Activated CD8-positive, alpha-beta memory T cell treated with anti-CD3 and anti-CD28 coated beads for 4 hours (primary cell): ENCODE measurements around the gene PNKD.

Source experiments
- DNase-seq, 2 donors: peaks; one replicate each; pipeline ENCODE4 v3.0.0-alpha.2; 2020; ENCODE audit warnings: low read depth in 2 of 2

Gene PNKD

DNA sequence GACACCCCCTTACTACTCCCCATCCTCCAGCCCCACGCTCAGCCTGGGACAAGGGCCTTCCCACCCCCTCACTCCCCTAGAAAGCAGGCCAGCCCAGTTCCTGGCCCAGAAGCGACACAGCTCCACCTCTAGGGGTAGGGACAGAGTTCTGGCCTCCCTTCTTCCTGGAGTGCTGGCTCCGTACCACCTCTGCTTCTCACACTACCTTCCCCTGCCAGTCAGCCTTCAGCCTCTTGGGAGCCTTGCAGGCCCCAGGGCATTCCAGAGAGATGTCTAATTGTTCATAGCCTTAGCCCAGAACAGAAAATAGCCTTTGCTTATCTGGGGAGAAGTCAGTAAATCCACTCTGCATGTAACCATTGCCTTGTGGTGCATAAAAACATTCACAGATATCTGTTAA lies 73.3 kb downstream of the PNKD start:
- DNase-seq, result no peak

DNA sequence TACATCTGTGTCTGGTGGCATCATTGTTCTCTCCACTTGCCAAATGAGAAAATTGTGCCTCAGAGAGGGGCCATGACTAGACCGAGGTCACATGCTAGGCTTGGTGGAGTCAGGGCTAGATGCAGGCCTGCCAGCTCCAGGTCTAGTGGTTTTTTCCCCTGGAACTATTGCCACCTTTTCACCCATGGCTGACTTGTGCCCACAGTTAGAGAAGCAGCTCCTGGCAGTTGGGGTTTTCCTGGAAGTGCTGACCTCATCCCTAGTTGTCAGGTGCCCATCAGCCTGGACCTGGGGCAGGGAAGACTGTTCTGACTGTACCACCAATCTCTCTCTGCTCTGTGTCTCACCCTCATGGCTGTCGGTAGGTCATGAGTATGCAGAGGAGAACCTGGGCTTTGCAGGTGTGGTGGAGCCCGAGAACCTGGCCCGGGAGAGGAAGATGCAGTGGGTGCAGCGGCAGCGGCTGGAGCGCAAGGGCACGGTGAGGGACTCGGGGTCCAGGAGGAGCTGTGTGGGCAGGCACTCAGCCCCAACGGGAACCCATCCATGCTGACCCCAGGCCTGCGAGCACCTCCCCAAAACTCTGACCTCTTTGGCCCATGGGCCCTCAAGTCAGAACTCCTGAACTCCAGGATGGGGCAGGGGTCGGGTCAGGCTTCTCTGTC lies 73.9 kb downstream of the PNKD start:
- no peak for DNase-seq

DNA sequence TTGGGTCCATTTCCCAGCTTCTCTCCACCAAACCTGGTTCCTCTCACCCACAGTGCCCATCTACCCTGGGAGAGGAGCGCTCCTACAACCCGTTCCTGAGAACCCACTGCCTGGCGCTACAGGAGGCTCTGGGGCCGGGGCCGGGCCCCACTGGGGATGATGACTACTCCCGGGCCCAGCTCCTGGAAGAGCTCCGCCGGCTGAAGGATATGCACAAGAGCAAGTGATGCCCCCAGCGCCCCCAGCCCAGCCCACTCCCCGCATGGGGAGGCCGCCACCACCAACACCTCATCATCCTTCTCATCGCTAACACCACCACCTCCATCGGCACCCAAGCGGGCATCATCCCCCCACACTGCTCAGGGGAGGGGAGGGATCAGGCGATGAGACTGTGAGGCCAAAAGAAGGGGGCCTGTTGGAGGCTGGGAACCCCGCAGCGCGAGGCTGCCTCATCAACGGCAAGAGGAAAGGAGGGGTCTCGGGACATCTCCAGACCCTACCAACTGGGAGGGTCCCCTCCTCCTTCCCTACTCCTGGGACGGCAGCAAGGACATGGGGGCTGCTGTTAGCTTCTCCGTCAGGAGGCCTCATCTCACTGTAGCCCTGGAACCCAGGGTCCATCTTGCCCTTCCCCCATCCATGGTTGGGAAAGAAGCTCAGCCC lies 74.6 kb downstream of the PNKD start:
- DNase-seq, result no peak

- no peak for DNase-seq
These were observed 75.3 kb downstream of the PNKD start for GRCh38 chr2:218345491-218346236.

DNA sequence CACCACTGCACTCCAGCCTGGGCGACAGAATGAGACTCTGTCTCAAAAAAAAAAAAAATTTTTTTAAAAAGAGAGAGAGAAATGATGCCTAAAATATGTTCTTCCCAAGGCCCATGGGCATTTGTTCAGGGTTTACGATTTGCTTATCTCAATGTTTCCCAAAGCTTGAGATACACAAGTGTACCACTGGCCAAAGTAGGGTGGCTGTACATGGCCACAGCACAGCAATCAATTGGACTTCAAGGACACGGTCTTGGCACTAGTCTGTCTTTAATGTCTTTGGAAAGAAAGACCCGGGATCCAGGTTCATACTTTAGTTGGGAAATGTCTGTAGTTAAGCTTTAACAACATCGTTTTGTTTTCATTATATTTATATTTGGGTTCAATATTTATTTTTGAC lies 76.9 kb downstream of the PNKD start:
- no peak for DNase-seq

- no peak for DNase-seq
These were observed 83.7 kb downstream of the PNKD start for GRCh38 chr2:218354045-218354444.

DNA sequence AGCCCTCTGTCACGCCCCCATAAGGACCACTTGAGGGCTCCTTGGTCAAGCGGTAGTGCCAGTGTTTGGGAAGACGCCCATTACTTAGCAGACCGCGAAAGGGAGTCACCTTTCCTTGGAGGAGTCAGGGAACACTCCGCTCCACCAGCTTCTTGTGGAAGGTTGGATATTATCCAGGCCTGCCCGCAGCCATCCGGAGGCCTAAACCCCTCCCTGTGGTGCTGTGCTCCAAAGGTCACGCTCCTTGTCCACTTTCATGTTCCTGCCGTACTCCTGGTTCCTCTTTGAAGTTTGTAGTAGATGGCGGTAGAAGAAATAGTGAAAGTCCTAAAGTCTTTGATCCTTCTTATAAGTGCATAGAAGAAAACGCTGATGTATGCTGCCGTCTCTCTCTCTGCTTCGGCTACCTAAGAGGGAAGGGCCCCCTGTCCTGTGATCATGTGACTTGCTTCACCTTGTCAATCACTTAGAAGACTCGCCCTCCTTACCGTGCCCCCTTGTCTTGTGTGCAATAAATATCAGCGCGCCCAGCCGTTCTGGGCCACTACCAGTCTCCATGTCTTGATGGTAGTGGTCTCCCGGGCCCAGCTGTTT lies 84.6 kb downstream of the PNKD start:
- DNase-seq, result no peak

DNA sequence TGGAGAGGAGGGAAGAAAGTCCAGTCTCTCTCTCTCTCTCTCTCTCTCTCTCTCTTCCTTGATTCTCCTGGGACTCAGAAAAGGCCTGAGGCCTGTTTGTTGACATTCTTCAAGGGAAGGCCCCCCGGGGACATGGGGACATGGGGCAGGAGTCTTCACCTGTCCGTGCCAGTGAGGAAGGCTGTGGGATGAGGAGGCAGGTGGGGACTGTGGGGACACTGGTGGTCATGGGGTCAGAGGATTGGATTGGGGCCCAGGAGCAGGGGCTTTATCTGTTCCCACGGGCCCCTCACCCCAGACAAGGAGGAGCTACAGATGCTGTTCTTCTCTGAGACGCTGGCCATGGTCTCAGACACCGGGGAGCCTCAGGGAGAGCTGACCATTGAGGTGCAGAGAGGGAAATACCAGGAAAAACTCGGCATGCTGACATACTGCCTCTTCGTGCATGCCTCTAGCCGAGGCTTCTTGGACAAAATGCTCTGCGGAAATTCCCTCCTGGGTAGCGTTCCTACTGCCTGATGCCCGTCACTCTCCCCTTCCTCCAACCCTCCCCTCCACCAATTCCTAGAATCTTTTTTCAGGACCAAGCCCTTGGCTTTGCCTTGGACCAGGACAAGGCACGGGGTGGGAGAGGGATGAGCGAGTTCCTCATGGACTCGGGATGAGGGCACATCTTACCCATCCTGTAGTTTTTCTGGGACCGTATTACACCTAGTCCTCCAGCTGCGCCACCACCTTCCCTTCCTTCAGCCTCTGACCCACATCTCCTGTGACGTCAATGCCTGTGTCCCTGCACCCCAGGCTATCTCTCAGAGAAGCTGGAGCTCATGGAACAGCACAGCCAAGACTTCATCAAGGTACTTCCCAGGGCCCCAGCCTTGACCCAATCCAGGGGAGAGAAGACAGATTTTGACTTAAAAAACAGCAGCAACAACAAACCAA lies 87.2 kb downstream of the PNKD start:
- no peak for DNase-seq

DNA sequence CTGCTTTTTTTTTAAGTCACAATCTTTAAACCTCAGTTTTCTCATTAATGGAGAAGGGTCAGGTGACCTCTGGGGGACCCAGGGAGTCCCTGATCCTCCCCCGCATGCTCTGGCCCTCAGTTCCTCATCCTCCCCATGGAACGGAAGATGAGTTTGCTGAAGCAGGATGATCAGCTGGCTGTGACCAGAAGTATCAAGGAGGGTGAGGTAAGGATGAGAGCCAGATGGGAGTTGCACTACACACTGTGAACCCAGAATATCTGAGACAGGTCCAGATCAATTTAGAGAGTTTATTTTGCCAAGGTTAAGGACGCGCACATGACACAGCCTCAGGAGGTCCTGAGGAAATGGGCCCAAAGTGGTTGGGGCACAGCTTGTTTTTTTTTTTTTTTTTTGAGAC lies 90.1 kb downstream of the PNKD start:
- no peak for DNase-seq

GRCh38 chr2:218362606-218363005 lies 92.3 kb downstream of the PNKD start:
- no peak for DNase-seq

DNA sequence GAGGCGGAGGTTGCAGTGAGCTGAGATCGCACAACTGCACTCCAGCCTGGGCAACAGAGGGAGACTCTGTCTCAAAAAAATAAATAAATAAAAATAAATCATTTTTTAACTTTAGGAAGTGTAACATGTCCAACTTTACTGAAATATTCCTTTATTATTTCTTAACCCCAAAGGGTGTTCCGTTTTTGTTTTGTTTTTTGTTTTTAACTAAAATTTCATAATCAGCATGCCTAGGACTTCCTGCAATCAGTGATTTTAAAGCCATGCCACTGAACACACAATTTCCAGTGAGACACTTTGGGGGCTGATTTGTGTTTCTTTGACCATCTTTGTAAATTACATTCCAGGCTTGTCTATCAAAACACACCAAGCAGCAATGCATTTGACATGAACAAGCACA lies 93.4 kb downstream of the PNKD start:
- no peak for DNase-seq

- DNase-seq, result no peak
These were observed 93.9 kb downstream of the PNKD start for GRCh38 chr2:218364196-218364595.

DNA sequence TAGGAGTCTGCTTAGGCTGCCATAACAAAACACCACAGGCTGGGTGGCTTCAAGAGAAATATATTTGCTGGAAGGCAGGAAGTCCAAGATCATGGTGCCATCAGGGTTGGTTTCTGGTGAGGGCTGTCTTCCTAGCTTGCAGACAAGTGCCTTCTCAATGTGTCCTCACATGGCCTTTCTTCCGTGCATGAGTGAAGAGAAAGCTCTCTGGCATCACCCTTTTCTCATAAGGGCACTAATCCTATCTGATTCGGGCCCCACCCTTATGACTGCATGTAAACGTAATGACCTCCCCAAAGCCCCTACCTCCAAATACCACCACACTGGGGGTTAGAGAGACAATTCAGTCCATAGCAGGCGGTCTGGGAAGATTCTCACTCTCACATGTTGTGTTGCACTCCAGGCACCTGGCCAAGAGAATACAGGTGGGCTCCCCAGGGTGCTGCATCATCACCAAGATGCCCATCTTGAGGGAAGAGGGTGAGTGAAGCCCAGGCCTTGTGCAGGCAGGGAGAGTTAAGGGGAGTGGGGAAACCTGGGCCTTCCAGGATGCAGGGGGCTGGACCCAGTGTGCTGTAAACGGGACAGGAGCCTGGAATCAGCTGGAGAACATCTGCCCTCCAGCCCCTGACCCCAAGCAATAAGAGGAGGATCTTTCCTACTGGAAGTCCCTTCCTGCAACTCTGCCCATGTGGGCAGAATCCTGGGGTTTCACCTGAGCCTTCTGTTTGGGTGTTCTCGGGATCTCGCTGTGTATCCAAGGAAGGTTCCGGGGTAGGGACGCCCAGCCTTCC lies 96.5 kb downstream of the PNKD start:
- DNase-seq, result no peak

DNA sequence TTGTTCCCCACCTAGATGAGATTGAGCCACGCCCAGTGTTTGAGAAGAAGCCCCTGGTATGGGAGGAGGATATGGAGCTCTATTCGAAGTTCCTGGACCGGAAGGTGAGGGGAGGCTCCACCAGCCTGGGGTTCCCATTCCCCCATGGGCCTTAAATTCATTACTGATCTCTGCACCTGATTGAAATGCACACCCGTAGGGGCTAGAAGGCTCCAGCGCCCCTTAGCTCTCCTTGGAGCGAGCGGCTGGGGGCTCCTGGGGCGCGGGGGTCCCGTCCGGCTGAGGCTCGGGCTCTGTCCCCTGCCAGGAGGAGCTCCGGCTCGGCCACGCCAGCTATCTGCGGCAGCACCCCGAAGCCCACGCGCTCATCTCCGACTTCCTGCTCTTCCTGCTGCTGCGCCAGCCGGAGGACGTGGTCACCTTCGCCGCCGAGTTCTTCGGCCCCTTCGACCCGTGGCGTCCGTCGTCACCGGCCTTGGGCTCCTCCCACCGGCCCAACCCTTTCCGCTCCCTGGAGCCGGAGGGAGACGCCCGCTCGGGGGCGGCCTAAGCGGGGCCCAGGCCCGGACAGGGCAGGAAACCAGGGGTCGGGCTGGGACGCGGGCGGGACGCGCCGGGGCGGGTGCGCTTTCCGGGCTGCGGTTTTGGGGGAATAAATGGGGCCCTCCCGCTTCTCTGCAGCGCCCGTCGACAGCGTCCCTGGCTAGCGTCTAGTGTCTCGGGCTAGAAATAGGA lies 97.3 kb downstream of the PNKD start:
- DNase-seq, result peak; percentile 26 to 47

DNA sequence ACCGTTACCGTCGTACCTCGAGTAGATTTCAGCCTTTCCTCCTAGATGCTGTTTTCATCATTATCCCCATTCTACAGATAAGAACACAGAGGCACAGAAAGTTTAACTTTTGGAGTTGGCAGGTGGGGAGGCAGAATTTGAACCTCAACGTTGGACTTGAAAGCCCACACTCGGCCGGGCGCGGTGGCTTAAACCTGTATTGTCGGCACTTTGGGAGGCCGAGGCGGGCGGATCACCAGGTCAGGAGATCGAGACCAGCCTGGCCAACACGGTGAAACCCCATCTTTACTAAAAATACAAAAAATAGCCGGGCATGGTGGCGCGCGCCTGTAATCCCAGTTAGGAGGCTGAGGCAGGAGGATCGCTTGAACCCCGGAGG lies 97.8 kb downstream of the PNKD start:
- no peak for DNase-seq

- DNase-seq, result no peak
These were observed 98.4 kb downstream of the PNKD start for GRCh38 chr2:218368621-218369153.

GRCh38 chr2:218369330-218369729 lies 99.0 kb downstream of the PNKD start:
- DNase-seq, result no peak

GRCh38 chr2:218370410-218371063 lies 100.2 kb downstream of the PNKD start:
- no peak for DNase-seq

- DNase-seq, result no peak
These were observed 101.6 kb downstream of the PNKD start for GRCh38 chr2:218371983-218372350.
